MM.1S (cell line): ENCODE measurements around the gene C17orf75.

Experiments
- EZH2 ChIP-seq: fragments of 300-600 bp; sonication (generic); optimal IDR thresholded peaks from 2 replicates; pipeline ENCODE3; 2017; ENCODE audit warnings: low read depth, mild to moderate bottlenecking, antibody characterized with exemption, low read length, mixed read lengths
- EZH2phosphoT487 ChIP-seq: fragments of 300-600 bp; sonication (generic); IDR thresholded peaks from 2 replicates; pipeline ENCODE4 v1.6.1; 2018; ENCODE audit warnings: antibody characterized with exemption, low read length
- TF ChIP-seq, protein P1 (sequence below): fragments of 300-600 bp; sonication (generic); IDR thresholded peaks from 2 replicates; pipeline ENCODE4 v1.5.1; 2016; ENCODE audit warnings: antibody characterized with exemption, low read length, mixed read lengths

DNA sequence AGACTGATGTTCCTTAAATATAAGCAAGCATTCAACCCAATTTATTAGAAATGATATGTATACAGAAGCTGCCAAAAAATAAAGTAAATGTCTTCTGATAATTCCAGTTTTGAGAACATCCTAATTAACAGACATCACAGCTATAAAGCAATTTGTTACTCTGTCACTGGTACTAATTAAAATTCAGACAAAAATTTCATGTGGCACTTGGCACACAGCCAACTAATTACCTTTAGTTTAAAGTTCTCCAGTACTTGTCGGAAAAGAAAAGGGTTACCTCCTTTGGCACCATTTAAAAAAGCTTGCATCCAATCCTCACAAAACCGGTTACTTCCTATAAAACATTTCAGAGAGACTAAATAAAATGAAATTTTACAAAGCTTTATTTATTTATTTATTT is 8.8 kb downstream of the C17orf75 start:
- TF ChIP-seq, protein P1, sequence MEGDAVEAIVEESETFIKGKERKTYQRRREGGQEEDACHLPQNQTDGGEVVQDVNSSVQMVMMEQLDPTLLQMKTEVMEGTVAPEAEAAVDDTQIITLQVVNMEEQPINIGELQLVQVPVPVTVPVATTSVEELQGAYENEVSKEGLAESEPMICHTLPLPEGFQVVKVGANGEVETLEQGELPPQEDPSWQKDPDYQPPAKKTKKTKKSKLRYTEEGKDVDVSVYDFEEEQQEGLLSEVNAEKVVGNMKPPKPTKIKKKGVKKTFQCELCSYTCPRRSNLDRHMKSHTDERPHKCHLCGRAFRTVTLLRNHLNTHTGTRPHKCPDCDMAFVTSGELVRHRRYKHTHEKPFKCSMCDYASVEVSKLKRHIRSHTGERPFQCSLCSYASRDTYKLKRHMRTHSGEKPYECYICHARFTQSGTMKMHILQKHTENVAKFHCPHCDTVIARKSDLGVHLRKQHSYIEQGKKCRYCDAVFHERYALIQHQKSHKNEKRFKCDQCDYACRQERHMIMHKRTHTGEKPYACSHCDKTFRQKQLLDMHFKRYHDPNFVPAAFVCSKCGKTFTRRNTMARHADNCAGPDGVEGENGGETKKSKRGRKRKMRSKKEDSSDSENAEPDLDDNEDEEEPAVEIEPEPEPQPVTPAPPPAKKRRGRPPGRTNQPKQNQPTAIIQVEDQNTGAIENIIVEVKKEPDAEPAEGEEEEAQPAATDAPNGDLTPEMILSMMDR, result no peak
- TF ChIP-seq EZH2, result no peak
- TF ChIP-seq EZH2phosphoT487, result no peak
